Cortex of kidney (tissue), 1 donor: ENCODE data around the gene MYEF2.

ENCODE experiments used
- DNase-seq: peaks from one replicate; lab custom pipeline; 2025; lab: John Stamatoyannopoulos, UW

MYEF2 gene

GRCh38 chr15:48144889-48145288 is 33.2 kb downstream of the MYEF2 start:
- no peak for DNase-seq

DNA sequence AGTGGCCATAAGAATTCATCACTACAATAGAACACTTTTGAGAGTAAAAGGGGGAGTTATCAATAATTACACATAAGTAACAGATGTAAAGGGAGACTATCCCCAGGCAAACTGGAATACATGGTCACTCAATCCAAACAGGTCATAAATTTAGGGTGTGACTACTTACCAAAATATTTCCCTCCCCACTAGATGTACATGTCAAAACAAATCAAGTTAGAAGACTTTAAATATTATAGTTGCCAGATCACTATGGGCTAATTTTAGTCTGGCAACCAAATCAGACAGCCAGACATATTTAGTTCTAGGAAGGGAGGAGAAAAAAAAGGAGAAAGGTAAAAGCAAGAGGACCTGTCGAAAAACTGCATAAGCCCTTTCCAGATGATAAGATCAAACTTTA is 34.2 kb downstream of the MYEF2 start:
- DNase-seq: no peak

GRCh38 chr15:48132874-48133273 is 45.2 kb downstream of the MYEF2 start:
- no peak for DNase-seq

DNA sequence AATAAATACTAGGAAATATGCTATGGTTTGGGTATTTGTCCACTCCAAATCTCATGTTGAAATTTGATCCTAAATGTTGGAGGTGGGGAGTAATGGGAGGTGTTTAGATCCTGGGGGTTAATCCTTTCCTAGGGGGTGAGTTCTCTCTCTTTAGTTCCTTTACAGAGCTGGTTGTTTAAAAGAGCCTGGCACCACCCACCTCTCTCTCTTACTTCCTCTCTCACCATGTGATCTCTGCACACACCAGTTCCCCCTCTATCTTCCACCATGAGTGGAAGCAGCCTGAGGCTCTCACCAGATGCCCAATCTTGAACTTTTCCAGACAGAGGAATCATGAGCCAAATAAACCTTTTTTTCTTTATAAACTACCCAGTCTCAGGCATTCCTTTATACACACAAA is 46.8 kb downstream of the MYEF2 start:
- DNase-seq: no peak

DNA sequence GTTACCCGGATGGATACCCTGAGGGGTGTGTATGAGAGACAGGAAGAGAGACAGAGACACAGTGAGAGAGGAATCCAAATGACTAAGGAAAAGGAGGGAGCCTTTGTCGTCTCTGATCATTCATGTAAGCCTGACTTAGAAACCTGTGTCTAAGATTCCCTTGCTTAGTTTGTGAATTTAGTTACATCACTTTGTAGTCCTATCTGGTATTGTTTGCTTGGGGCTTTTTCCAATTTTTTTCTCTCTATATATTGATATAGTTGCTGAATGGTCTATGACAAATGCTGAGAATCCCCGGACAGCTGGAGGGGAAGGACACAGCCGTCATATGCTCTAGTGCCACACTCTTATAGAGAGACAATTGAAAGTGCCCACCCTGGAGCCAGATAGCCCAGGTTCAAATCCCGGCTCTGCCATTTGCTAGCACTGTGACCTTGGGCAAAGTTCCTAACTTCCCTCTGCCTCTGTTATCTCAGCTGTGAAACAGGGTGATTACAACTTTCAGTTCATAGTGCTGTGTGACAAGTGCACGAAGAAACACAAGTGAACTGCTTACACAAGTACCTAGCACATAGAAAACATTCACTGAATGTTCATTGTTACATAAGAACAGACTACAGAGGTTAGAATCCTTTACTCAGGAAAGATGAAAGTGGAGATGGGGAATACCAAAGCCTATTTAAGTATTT is 51.3 kb downstream of the MYEF2 start:
- no peak for DNase-seq

GRCh38 chr15:48121849-48122248 is 56.2 kb downstream of the MYEF2 start:
- no peak for DNase-seq

- DNase-seq: no peak
Measured at GRCh38 chr15:48120745-48121144, 57.4 kb downstream of the MYEF2 start, which contains the start of gene SLC24A5. TSS of gene SLC24A5 (plus strand) at chr15:48120990. CDS start at chr15:48121045, 55 bp downstream.

GRCh38 chr15:48119277-48119676 is 58.8 kb downstream of the MYEF2 start:
- DNase-seq: no peak

DNA sequence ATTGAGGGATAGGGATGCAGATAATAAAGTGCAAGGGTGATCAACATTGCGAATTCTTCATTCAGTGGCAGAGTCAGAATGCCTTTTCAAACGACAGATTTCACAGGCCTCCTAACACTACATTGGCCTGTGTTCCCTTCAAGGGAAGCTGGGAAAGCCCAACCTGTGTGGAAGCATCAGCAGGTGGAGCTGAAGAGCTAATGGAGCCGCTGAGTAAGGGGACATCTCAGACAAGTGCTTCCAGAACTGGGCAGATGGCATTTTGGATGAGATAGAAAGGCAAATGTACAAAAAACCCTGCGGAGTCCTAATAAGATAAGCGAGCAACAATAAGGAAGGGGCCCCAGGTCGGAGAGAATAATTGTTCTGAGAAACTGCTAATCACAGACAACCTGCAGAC is 65.9 kb downstream of the MYEF2 start:
- DNase-seq: no peak

DNA sequence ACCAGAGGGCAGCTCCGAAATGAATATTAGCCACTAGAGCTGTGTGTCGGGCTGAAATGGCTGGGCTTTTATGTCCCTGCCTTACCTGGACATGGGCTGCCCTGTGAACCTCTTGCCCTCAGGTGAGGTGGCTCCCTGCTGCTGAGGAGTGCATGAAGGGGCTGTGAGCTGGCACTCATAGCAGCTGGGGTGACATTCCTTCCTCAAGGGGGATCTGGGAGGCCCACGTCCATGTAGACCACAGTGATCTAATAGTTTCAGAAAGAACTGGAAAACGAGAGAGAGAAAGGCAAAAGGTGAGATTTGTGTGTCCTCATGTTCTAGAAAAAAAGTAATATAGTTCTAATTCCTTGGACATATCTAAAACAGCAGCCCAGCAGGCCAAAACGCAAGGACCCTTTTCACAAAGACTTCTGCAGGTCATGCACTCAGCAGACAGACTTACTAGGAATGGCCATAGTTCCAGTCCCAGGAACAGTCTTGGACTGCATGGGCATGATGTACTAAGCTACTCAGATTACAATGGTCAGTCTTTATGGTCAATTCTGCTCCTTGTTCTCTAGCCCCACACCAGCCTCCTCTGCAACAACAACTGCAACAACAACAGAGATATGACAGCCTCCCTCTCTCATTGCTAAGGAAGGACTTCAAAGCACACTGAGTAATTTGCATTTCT is 68.1 kb downstream of the MYEF2 start:
- DNase-seq: no peak

DNA sequence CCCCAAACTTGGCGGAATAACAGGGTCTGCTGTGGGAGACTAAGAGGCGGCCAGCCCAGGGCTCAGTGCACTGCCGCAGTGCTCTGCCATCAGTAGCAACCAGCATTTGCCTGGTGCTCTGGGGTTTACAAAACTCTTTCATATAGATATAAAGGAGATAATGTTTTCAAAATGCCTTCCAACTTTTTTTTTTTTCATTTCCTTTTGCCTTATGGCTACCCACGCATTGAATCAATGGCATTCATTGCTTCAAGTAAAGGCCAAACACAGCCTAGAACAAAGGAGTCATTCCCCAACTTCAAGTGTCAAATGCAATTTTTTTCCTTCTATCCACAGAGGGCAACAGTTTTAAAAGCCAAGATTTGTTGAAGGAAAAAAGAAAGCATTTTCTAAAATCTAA is 68.9 kb downstream of the MYEF2 start:
- no peak for DNase-seq

GRCh38 chr15:48105936-48106335 is 72.2 kb downstream of the MYEF2 start:
- no peak for DNase-seq

DNA sequence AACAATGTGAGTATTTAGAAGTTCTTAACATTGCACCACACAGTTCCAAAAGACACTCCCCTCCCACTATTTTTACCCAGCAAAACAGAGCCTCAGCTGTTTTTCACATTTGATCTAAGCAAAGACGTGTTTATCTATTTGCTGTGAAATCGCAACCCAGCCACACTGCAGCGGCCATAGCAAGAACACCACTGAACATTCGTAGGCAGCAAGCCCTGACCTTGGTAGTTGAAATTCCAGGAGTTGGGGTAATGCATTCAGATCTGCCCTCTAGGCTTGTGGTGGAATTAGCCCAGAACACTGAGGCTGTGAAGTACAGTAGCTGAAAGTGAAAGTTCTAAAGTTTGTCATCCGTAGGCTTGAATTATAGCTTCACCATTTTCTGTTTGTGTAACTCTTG is 74.4 kb downstream of the MYEF2 start:
- DNase-seq: no peak

DNA sequence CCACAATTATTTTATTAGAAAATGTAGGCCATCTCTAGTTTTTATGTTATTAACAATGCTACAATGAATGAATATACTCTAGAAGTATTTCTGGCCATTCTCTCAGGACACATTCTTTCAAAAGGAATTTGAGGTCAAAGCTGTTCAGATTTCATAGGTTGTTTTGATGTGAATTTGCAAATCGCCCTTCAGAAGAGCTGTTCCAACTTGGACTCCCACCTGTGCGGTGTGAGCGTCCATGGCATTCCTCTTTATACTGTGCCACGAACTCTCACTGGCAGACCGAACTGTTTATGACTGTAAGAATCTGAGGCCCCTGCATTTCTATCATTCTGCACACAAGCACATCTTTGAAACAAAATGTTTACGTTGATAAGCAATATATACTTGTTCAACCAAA is 75.9 kb downstream of the MYEF2 start:
- DNase-seq: no peak

DNA sequence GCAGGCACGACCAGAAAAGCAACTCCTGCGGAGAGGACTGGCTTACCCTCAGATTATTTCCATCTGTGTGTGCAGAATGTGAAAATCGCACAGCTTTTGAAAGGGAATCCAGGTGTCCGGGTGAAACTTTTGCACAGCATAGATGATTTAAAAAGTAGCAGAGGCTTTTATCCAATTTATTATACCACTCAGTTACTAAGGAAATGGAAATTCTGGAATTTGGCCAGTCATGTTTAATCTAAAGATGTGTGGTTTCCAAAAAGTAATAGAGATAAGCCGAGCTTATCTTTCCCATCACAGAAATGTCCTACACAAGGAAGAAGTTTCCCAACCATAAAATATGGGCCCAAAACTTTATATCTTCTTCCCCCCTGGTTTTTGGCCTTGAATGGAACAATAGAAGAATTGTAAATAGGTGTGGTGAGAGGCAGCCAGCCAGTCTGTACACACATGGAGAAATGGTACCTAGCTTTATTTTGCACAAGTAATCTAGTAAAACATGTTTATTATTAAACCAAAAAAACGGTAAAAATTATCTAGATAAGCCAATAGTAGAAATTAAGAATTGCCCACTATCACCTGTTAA is 76.6 kb downstream of the MYEF2 start:
- no peak for DNase-seq

GRCh38 chr15:48097264-48097663 is 80.8 kb downstream of the MYEF2 start:
- DNase-seq: no peak

DNA sequence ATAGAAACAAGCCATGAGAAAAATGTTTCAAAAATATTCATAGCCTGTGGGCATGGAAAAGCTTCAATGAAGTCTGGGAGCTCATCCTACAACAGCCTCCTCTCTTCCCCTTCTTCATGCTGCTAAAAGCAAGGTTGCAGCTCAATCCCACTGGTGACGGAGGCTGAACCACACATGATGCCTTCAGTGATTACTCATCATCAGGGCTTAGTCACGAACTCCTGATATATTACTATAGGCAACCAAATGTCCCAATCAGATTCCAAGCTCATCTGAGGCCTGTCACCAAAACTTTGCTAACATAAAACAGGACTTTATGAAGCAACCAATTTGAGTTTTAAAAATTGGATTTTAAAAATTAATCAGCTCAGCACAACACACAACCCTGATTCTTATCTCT is 81.3 kb downstream of the MYEF2 start:
- no peak for DNase-seq

- DNase-seq: no peak
Measured at GRCh38 chr15:48096355-48096786, 81.7 kb downstream of the MYEF2 start.

GRCh38 chr15:48091522-48091921 is 86.6 kb downstream of the MYEF2 start:
- no peak for DNase-seq

DNA sequence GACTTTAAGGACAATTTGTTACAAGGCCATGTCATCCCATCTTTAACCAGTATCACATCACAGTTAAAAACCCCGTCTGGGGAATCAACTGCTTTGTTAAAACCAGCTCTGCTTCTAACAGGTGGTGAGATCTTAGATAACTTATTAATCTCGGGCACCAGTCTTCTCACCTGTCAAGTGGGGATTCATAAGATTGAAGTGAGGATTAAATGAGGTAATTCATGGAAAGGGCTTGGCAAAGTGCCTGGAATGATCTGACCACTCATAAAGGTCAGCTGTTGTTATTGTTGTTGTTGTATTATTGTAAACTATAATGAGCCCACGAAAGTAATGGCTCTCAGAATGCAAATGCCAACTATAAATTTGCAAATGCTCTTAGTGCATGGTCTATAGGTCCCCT is 87.4 kb downstream of the MYEF2 start:
- no peak for DNase-seq

DNA sequence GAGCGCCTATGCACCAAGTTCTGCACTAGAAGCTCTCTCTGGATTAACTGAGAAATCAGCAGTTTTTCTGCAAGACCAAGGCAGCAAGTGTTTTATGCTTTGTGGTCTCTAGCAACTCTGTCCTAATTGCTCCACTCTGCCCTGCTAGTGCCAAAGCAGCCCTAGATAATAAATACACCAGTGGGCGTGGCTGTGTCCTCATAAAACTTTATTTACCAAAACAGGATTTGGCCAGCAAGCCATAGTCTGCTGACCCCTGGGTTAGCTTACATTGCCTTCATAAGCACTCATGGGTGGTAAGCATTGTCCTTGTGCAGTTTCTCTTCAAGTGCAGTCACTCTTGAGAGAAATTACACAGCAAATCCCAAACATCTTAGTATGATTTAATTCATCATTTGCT is 88.0 kb downstream of the MYEF2 start:
- no peak for DNase-seq

DNA sequence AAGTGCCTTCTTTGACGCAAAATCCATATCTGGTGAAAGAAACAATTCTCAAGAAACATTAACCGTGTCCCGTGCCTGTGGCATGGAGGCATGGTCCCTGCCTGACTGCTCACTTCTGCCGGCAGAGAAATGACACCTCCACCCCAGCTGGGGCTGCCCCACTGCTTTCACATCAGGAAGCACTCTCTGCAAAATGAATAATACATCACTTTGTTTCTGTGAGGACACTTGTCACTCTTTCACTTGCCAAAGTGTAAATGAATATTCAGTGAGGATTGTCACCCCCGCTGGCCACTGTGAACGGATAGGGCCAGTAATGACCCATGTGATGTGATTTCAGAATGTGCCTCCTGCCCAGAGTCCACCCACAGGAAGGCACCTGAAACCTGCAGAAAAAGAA is 88.4 kb downstream of the MYEF2 start:
- DNase-seq: no peak

- DNase-seq: no peak
Measured at GRCh38 chr15:48087844-48088243, 90.3 kb downstream of the MYEF2 start.
